Measurements from ENCODE around the gene ZDHHC1.

- TF ChIP-seq POLR2A (IDR thresholded peaks at IDR 0.05) (no peak), CTCF (IDR thresholded peaks at IDR 0.05) (no peak), EP300 (IDR thresholded peaks at IDR 0.05; ENCODE audit: low read depth) (no peak)
These were observed 9.0 kb downstream of the ZDHHC1 start for GRCh38 chr16:67407176-67407787.
